Mucosa of descending colon (tissue), 3 donors: ENCODE measurements around the gene PIWIL1. TPM values are rescaled to one million over a fixed set of nuclear protein-coding genes. Genes with fewer than 3 reads are reported as not detected.

Experiments
- ATAC-seq: fragments of 200-7000 bp; cut with Tn5 transposase; one replicate; pipeline ENCODE4 v1.9.1; 2020; ENCODE audit warnings: mild to moderate bottlenecking, moderate library complexity
- DNase-seq, 3 donors: peaks; one replicate each; pipeline ENCODE4 v3.0.0-alpha.2; 2020
- H3K36me3 ChIP-seq: fragments of 200-600 bp; one replicate; pipeline ENCODE4 v1.8.0; 2021; ENCODE audit warnings: low read depth, mild to moderate bottlenecking
- H3K4me1 ChIP-seq: fragments of 200-600 bp; one replicate; pipeline ENCODE4 v1.8.0; 2021; ENCODE audit warnings: low read depth, mild to moderate bottlenecking
- H3K4me3 ChIP-seq: fragments of 200-600 bp; one replicate; pipeline ENCODE4 v1.8.0; 2021; ENCODE audit warnings: mild to moderate bottlenecking
- H3K9me3 ChIP-seq: fragments of 200-600 bp; one replicate; pipeline ENCODE4 v1.8.0; 2021; ENCODE audit warnings: mild to moderate bottlenecking
- CTCF ChIP-seq: fragments of 200-600 bp; IDR thresholded peaks from one replicate; pipeline ENCODE4 v1.8.0; 2022; ENCODE audit warnings: antibody characterized with exemption, mild to moderate bottlenecking
- intact Hi-C, 2 donors: fragments of 100-400 bp; cut with DNase I in 1 of 2; cut with micrococcal nuclease in 1 of 2; formaldehyde crosslinking; loops; one replicate each; pipeline versions ENCODE4 v1.11.0 to v1.11.1; 2022; cut with DNase I, micrococcal nuclease
- total RNA-seq, 3 donors: library from RNA; stranded (reverse); fragmentation: NEBNext Ultra II Directional in 2 of 3; extraction: Animal tissue kit (Norgen Biotek cat#: 25700) in 2 of 3; gene quantifications; one replicate each; pipeline versions ENCODE4 v1.2.1 to v1.2.4, GENCODE V29; 2021 to 2023
- donor health status: DM: no; HTN: no; CAD: no; lungs with moderate emphysema.
- donor health status: DM: no; HTN: no; CAD: no.
- donor health status: DM: no; HTN: yes; CAD: no.

PIWIL1 gene
- total RNA-seq, 3 donors from 2014 or later, result 0.23 TPM; not detected in 2

DNA sequence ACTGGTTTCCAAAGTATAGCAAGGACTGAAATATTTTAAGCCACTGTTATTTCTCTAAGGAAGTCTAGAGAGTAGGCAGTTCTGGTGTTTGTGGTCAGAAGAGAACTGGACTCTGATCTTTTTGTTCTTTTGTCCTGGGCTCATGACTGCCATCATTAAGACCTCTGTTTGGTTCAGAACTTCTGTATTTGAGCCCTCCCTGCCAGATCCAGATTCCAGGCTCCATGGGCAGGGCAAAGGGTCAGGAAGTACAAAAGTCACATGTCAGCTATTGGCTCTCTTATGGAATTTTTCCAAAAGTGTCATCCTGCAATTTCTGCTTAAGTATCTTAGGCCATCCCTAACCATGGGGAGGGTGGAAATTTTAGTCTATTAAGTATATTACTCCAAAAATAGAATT is 6.8 kb downstream of the PIWIL1 start:
- no peak for TF ChIP-seq CTCF
- Histone ChIP-seq H3K9me3 (no peaks in the 10 kb centered on the region), H3K36me3 (no peaks in the 10 kb centered on the region), H3K4me3 (no peak overlapping the region), H3K4me1 (no peaks in the 10 kb centered on the region)
- DNase-seq (no peak), ATAC-seq (no peak)
- intact Hi-C loops, result no loop called here

GRCh38 chr12:130345292-130345691 is 7.6 kb downstream of the PIWIL1 start:
- no peak for TF ChIP-seq CTCF
- intact Hi-C loops, result no loop called here
- ATAC-seq (no peak), DNase-seq (no peak)
- Histone ChIP-seq H3K9me3 (no peaks in the 10 kb centered on the region), H3K4me1 (no peaks in the 10 kb centered on the region), H3K36me3 (no peaks in the 10 kb centered on the region), H3K4me3 (no peak overlapping the region)

GRCh38 chr12:130347588-130347987 is 9.9 kb downstream of the PIWIL1 start:
- Histone ChIP-seq H3K9me3 (no peaks in the 10 kb centered on the region), H3K4me3 (no peak overlapping the region), H3K36me3 (no peaks in the 10 kb centered on the region), H3K4me1 (no peaks in the 10 kb centered on the region)
- intact Hi-C loops, result no loop called here
- no peak for TF ChIP-seq CTCF
- ATAC-seq (no peak), DNase-seq (no peak)

GRCh38 chr12:130350715-130351114 is 13.0 kb downstream of the PIWIL1 start:
- H3K9me3 ChIP-seq, result no peaks in the 10 kb centered on the region
- intact Hi-C loops, result no loop called here
- TF ChIP-seq CTCF, result no peak
- H3K4me3 ChIP-seq, result no peak overlapping the region
- no peaks in the 10 kb centered on the region for H3K4me1 ChIP-seq
- ATAC-seq (no peak), DNase-seq (no peak)
- no peaks in the 10 kb centered on the region for H3K36me3 ChIP-seq

DNA sequence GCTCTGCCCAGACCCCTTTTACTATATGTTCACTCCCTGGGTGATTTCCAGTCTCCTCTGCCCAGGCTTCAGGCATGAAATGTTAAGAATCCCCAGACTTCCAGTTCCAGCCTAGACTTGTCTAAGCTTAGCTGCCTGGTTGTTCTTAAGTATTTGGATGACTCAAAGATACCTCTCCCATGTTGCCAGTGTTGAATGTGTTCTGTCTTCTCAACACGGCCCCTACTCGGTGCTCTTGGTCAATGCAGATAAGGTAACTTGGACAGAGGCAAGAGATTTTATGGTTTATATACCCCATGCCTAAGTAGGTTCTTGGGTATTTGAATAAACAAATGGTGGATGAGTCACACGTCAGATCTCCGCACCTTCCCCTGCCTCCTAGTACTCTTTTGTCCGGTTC is 13.6 kb downstream of the PIWIL1 start:
- no peak overlapping the region for H3K4me3 ChIP-seq
- intact Hi-C loops, result no loop called here
- no peaks in the 10 kb centered on the region for H3K4me1 ChIP-seq
- H3K9me3 ChIP-seq, result no peaks in the 10 kb centered on the region
- TF ChIP-seq CTCF, result no peak
- H3K36me3 ChIP-seq, result no peaks in the 10 kb centered on the region
- DNase-seq (no peak), ATAC-seq (peak; percentile 14)

GRCh38 chr12:130353081-130353480 is 15.4 kb downstream of the PIWIL1 start:
- ATAC-seq, result no peak
- Histone ChIP-seq H3K9me3 (no peaks in the 10 kb centered on the region), H3K4me3 (no peak overlapping the region), H3K4me1 (no peaks in the 10 kb centered on the region), H3K36me3 (no peaks in the 10 kb centered on the region)
- no peak for DNase-seq
- TF ChIP-seq CTCF, result no peak
- intact Hi-C loops, result no loop called here
